Ovary (tissue), 3 donors: ENCODE measurements around the gene CTSK.

Experiments
- EP300 ChIP-seq: sonication (generic); formaldehyde crosslinking; IDR thresholded peaks from one replicate; pipeline ENCODE4 v1.6.1; 2017; ENCODE audit warnings: antibody characterized with exemption
- POLR2A ChIP-seq: fragments of 450-650 bp; IDR thresholded peaks from one replicate; pipeline ENCODE4 v1.6.1; 2017; ENCODE audit warnings: antibody characterized with exemption, mild to moderate bottlenecking, moderate library complexity
- TF ChIP-seq, protein P1 (sequence below), 3 donors: fragments of 450-650 bp in 2 of 3; fragments of 200-600 bp in 1 of 3; IDR thresholded peaks; one replicate each; pipeline versions ENCODE4 v1.5.1 to v1.8.0; 2016 to 2022; ENCODE audit warnings: antibody characterized with exemption in 3 of 3, mild to moderate bottlenecking in 1 of 3
- donor health status: DM: no; HTN: no; CAD: no.

DNA sequence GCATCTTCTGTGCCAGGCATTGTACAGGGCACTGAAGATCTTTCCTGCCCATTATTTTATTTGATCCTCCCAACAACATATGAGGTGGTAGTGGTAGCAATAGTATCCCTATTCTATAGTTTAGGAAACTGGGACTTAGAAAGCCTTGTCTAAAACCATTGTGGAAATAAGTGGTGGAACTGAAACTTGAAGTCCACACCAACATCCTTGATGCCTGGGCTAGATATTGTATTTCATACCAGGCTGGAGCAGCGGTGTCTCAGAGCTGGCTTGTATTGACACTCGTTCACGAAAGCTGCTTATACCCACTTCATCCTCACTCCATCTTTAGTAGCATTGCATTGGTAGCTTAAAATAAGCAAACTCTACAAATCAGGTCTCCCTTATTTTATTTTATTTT is 32.8 kb downstream of the CTSK start:
- TF ChIP-seq, protein P1, sequence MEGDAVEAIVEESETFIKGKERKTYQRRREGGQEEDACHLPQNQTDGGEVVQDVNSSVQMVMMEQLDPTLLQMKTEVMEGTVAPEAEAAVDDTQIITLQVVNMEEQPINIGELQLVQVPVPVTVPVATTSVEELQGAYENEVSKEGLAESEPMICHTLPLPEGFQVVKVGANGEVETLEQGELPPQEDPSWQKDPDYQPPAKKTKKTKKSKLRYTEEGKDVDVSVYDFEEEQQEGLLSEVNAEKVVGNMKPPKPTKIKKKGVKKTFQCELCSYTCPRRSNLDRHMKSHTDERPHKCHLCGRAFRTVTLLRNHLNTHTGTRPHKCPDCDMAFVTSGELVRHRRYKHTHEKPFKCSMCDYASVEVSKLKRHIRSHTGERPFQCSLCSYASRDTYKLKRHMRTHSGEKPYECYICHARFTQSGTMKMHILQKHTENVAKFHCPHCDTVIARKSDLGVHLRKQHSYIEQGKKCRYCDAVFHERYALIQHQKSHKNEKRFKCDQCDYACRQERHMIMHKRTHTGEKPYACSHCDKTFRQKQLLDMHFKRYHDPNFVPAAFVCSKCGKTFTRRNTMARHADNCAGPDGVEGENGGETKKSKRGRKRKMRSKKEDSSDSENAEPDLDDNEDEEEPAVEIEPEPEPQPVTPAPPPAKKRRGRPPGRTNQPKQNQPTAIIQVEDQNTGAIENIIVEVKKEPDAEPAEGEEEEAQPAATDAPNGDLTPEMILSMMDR (IDR thresholded peaks at IDR 0.05) = no peak
- TF ChIP-seq POLR2A = no peak
- TF ChIP-seq EP300 = no peak
